HEK293 (cell line): ENCODE measurements around the gene CKLF.
A peak's percentile ranks its signal among the peaks of the same experiment; 100 is the strongest.

Experiments
- CTCF ChIA-PET: fragments of 350-600 bp; formaldehyde crosslinking; extraction: SDS; loops from one replicate; lab custom pipeline; 2021; ENCODE audit warnings: antibody characterized with exemption; lab: Yijun Ruan, JAX
- POLR2A ChIA-PET: fragments of 300-600 bp; formaldehyde crosslinking; extraction: SDS; loops from one replicate; lab custom pipeline; 2020; ENCODE audit warnings: antibody characterized with exemption, inconsistent platforms; lab: Yijun Ruan, JAX
- H3K27ac ChIP-seq: fragments of 200-500 bp; sonication (Bioruptor generic); 2 replicates; pipeline ENCODE4 v1.5.1; 2014; ENCODE audit warnings: low read depth, low read length, control low read depth, inconsistent platforms; ENCODE audit errors: extremely low read depth
- H3K36me3 ChIP-seq, 2 experiments: fragments of 200-500 bp in 1 of 2; sonication (Bioruptor generic) in 1 of 2; 1 replicate in 1 of 2; 2 replicates in 1 of 2; pipeline ENCODE4 v1.5.1; 2014 to 2017; ENCODE audit warnings: inconsistent platforms in 2 of 2, low read length in 2 of 2; ENCODE audit not compliant: control insufficient read depth in 2 of 2, insufficient read depth in 1 of 2
- H3K4me1 ChIP-seq: fragments of 200-500 bp; sonication (Bioruptor generic); 2 replicates; pipeline ENCODE4 v1.5.1; 2014; ENCODE audit warnings: mild to moderate bottlenecking, low read length, inconsistent platforms; ENCODE audit not compliant: control insufficient read depth, insufficient read depth
- H3K4me3 ChIP-seq: 2 replicates; pipeline ENCODE4 v1.5.1; 2011; ENCODE audit warnings: low read depth, mild to moderate bottlenecking, control low read depth, low read length, moderate library complexity
- H3K9me3 ChIP-seq: fragments of 200-500 bp; sonication (Bioruptor generic); 2 replicates; pipeline ENCODE4 v1.5.1; 2014; ENCODE audit warnings: low read depth, low read length, inconsistent platforms; ENCODE audit not compliant: control insufficient read depth, insufficient read depth
- GLI2 ChIP-seq: fragments of 450-650 bp; formaldehyde crosslinking; IDR thresholded peaks from 2 replicates; pipeline ENCODE4; 2017; ENCODE audit warnings: missing biosample characterization, missing genetic modification characterization, low read depth, borderline replicate concordance
- KLF7 ChIP-seq: fragments of 450-650 bp; formaldehyde crosslinking; IDR thresholded peaks from 2 replicates; pipeline ENCODE4 v1.5.1; 2016; ENCODE audit warnings: missing biosample characterization, missing genetic modification characterization, borderline replicate concordance
- PRDM10 ChIP-seq: fragments of 450-650 bp; formaldehyde crosslinking; IDR thresholded peaks from 2 replicates; pipeline ENCODE4 v1.5.1; 2016; ENCODE audit warnings: missing biosample characterization, missing genetic modification characterization
- REPIN1 ChIP-seq: fragments of 450-650 bp; formaldehyde crosslinking; IDR thresholded peaks from 2 replicates; pipeline ENCODE4 v1.5.1; 2017; ENCODE audit warnings: missing biosample characterization, missing genetic modification characterization, low read depth
- SCRT2 ChIP-seq: fragments of 450-650 bp; formaldehyde crosslinking; IDR thresholded peaks from 2 replicates; pipeline ENCODE4 v1.5.1; 2016; ENCODE audit warnings: missing biosample characterization, missing genetic modification characterization
- YY1 ChIP-seq: fragments of 450-650 bp; formaldehyde crosslinking; IDR thresholded peaks from 2 replicates; pipeline ENCODE4 v1.5.1; 2018; ENCODE audit warnings: missing biosample characterization, missing genetic modification characterization
- YY2 ChIP-seq: fragments of 450-650 bp; formaldehyde crosslinking; IDR thresholded peaks from 2 replicates; pipeline ENCODE4 v1.5.1; 2016; ENCODE audit warnings: missing biosample characterization, missing genetic modification characterization
- ZBTB20 ChIP-seq: fragments of 450-650 bp; formaldehyde crosslinking; IDR thresholded peaks from 2 replicates; pipeline ENCODE4 v1.5.1; 2016; ENCODE audit warnings: missing biosample characterization, missing genetic modification characterization
- ZBTB49 ChIP-seq: fragments of 450-650 bp; formaldehyde crosslinking; IDR thresholded peaks from 2 replicates; pipeline ENCODE4 v1.5.1; 2016; ENCODE audit warnings: missing biosample characterization, missing genetic modification characterization, low read depth
- ZNF146 ChIP-seq: fragments of 450-650 bp; formaldehyde crosslinking; IDR thresholded peaks from 2 replicates; pipeline ENCODE4 v1.5.1; 2016; ENCODE audit warnings: missing biosample characterization, missing genetic modification characterization
- ZNF184 ChIP-seq: fragments of 450-650 bp; IDR thresholded peaks from 2 replicates; pipeline ENCODE4 v1.5.1; 2018; ENCODE audit warnings: missing biosample characterization, mild to moderate bottlenecking, missing genetic modification characterization
- ZNF280C ChIP-seq: fragments of 450-650 bp; formaldehyde crosslinking; IDR thresholded peaks from 2 replicates; pipeline ENCODE4 v1.5.1; 2016; ENCODE audit warnings: missing biosample characterization, missing genetic modification characterization
- ZNF335 ChIP-seq: fragments of 450-650 bp; formaldehyde crosslinking; conservative IDR thresholded peaks from 2 replicates; pipeline ENCODE4 v1.5.1; 2016; ENCODE audit warnings: missing biosample characterization, missing genetic modification characterization
- ZNF362 ChIP-seq: fragments of 450-650 bp; formaldehyde crosslinking; IDR thresholded peaks from 2 replicates; pipeline ENCODE4 v1.5.1; 2016; ENCODE audit warnings: missing biosample characterization, missing genetic modification characterization
- ZNF398 ChIP-seq: fragments of 450-650 bp; formaldehyde crosslinking; IDR thresholded peaks from 2 replicates; pipeline ENCODE4 v1.5.1; 2017; ENCODE audit warnings: missing biosample characterization, missing genetic modification characterization
- ZNF561 ChIP-seq: fragments of 450-650 bp; IDR thresholded peaks from 2 replicates; pipeline ENCODE4 v1.5.1; 2018; ENCODE audit warnings: missing biosample characterization, missing genetic modification characterization, borderline replicate concordance
- ZNF654 ChIP-seq: fragments of 450-650 bp; formaldehyde crosslinking; IDR thresholded peaks from 2 replicates; pipeline ENCODE4 v1.5.1; 2016; ENCODE audit warnings: low read depth, missing biosample characterization, missing genetic modification characterization
- ZXDB ChIP-seq: fragments of 450-650 bp; formaldehyde crosslinking; IDR thresholded peaks from 2 replicates; pipeline ENCODE4 v1.5.1; 2016; ENCODE audit warnings: missing biosample characterization, missing genetic modification characterization

CKLF gene

GRCh38 chr16:66551348-66551759 lies 1.0 kb upstream of the CKLF start (continued):
- TF ChIP-seq PRDM10 = peak; percentile 54; the same call in 1 of the 2 replicates
- TF ChIP-seq ZNF146 = no peak
- peak; percentile 71 for TF ChIP-seq ZXDB (tag by site-specific recombination)
- no peak for TF ChIP-seq ZNF362 (tag by site-specific recombination)
- no peak for TF ChIP-seq KLF7 (tag by site-specific recombination)
- peak; percentile 50 for TF ChIP-seq SCRT2 (tag by site-specific recombination)
- peak; percentile 69 for TF ChIP-seq ZNF398
- TF ChIP-seq ZNF654 = no peak
- TF ChIP-seq ZNF280C (tag by site-specific recombination) = no peak
- TF ChIP-seq ZBTB20 (tag by site-specific recombination) = peak; percentile 50

GRCh38 chr16:66551788-66552285 lies 539 bp upstream of the CKLF start:
- POLR2A ChIA-PET = interaction anchor here (0.7 to 1.4 kb wide), 7 partner anchors 9 to 321 kb away, joined by 3 to 7 read pairs (median 4); no protein-coding TSS in a partner anchor
- Histone ChIP-seq H3K27ac (peak overlapping the region; percentile 64; the same call in 1 of the 2 replicates), H3K36me3 (peaks cover 0 to 10% of the 10 kb centered on the region in 2 experiments; a peak in 1 of 3 replicates), H3K9me3 (no peaks in the 10 kb centered on the region), H3K4me1 (no peaks in the 10 kb centered on the region), H3K4me3 (peak overlapping the region; percentile 55)
- TF ChIP-seq YY2 (tag by site-specific recombination) (peak; percentile 56), ZBTB49 (tag by site-specific recombination) (no peak), ZNF335 (tag by site-specific recombination) (peak; percentile 66; the same call in 1 of the 2 replicates), ZNF184 (no peak), GLI2 (tag by site-specific recombination) (no peak), REPIN1 (no peak), ZNF561 (tag by site-specific recombination) (peak; percentile 18; the same call in 1 of the 2 replicates), YY1 (tag by site-specific recombination) (0 out of 2 replicates have a peak, but pooled peaks have one; percentile 40)
- TF ChIP-seq, all 188 proteins: peak for 4
- CTCF ChIA-PET = interaction anchor here (0.6 to 2.6 kb wide), 9 partner anchors 10 to 279 kb away, joined by 3 to 8 read pairs (median 3); partner anchors contain the start of gene NAE1
